SK-N-SH (cell line): ENCODE results near the gene FAM76A. TPM values are rescaled to one million over a fixed set of nuclear protein-coding genes. Genes with fewer than 3 reads are reported as not detected.

Experiments used
- CTCF ChIA-PET: fragments of 300-600, 350-600 bp; formaldehyde crosslinking; extraction: SDS; loops from one replicate; lab custom pipeline; 2021; lab: Yijun Ruan, JAX
- POLR2A ChIA-PET: fragments of 350-600 bp; sonication (Branson Sonifier 250); formaldehyde crosslinking; extraction: SDS; loops from one replicate; lab custom pipeline; 2020; ENCODE audit warnings: antibody characterized with exemption, inconsistent platforms; lab: Yijun Ruan, JAX
- DNase-seq: peaks from one replicate; pipeline ENCODE4 v3.0.0; 2012
- H2AFZ ChIP-seq: fragments of 200-600 bp; sonication (generic); 2 replicates; pipeline ENCODE4 v1.8.1; 2016; ENCODE audit warnings: antibody characterized with exemption, mild to moderate bottlenecking, low read depth
- H3F3A ChIP-seq: fragments of 200-600 bp; sonication (generic); replicated peaks from 2 replicates; pipeline ENCODE3; 2016; ENCODE audit warnings: antibody characterized with exemption, mild to moderate bottlenecking; ENCODE audit not compliant: insufficient read depth
- H3K27ac ChIP-seq, 2 experiments: fragments of 200-500 bp in 1 of 2; fragments of 200-600 bp in 1 of 2; sonication (Bioruptor generic) in 1 of 2; sonication (generic), shearing (Covaris generic) in 1 of 2; 2 replicates each; pipeline versions ENCODE4 v1.5.1 to v1.6.1; 2014 to 2016; ENCODE audit warnings: low read depth in 2 of 2, inconsistent platforms in 1 of 2, low read length in 1 of 2, mild to moderate bottlenecking in 1 of 2, mixed read lengths in 1 of 2
- H3K27me3 ChIP-seq: fragments of 200-600 bp; sonication (generic), shearing (Covaris generic); 2 replicates; pipeline ENCODE4 v1.6.1; 2016; ENCODE audit warnings: mixed run types; ENCODE audit not compliant: insufficient read depth
- H3K36me3 ChIP-seq, 2 experiments: fragments of 200-500 bp in 1 of 2; fragments of 200-600 bp in 1 of 2; sonication (Bioruptor generic) in 1 of 2; sonication (generic) in 1 of 2; replicated peaks in 1 of 2; 2 replicates each; pipeline versions ENCODE3 to v1.5.1; 2014 to 2016; ENCODE audit warnings: low read length in 1 of 2, mild to moderate bottlenecking in 1 of 2; ENCODE audit not compliant: insufficient read depth in 2 of 2, control insufficient read depth in 1 of 2
- H3K4me1 ChIP-seq, 2 experiments: fragments of 200-500 bp in 1 of 2; fragments of 200-600 bp in 1 of 2; sonication (Bioruptor generic) in 1 of 2; sonication (generic), shearing (Covaris generic) in 1 of 2; 2 replicates each; pipeline versions ENCODE4 v1.5.1 to v1.6.1; 2014 to 2016; ENCODE audit warnings: low read depth in 1 of 2, low read length in 1 of 2, mixed run types in 1 of 2; ENCODE audit not compliant: insufficient read depth in 2 of 2, control insufficient read depth in 1 of 2
- H3K4me2 ChIP-seq: fragments of 200-600 bp; sonication (generic), shearing (Covaris generic); 2 replicates; pipeline ENCODE4 v1.6.1; 2017; ENCODE audit warnings: mixed run types
- H3K4me3 ChIP-seq, 2 experiments: fragments of 200-500 bp in 1 of 2; fragments of 200-600 bp in 1 of 2; sonication (Bioruptor generic) in 1 of 2; sonication (generic), shearing (Covaris generic) in 1 of 2; 2 replicates each; pipeline versions ENCODE4 v1.5.1 to v1.8.1; 2014 to 2016; ENCODE audit warnings: low read depth in 2 of 2, inconsistent platforms in 1 of 2, low read length in 1 of 2, mild to moderate bottlenecking in 1 of 2, mixed read lengths in 1 of 2, moderate library complexity in 1 of 2
- H3K79me2 ChIP-seq: fragments of 200-600 bp; sonication (generic); 2 replicates; pipeline ENCODE4 v1.8.1; 2017; ENCODE audit warnings: mild to moderate bottlenecking; ENCODE audit not compliant: insufficient read depth
- H3K9ac ChIP-seq: fragments of 200-600 bp; sonication (generic); 2 replicates; pipeline ENCODE4 v1.6.1; 2017; ENCODE audit warnings: mixed run types
- H3K9me2 ChIP-seq: fragments of 200-600 bp; sonication (generic); 2 replicates; pipeline ENCODE4 v1.6.1; 2017; ENCODE audit warnings: mixed run types
- H3K9me3 ChIP-seq: fragments of 200-600 bp; sonication (generic); 2 replicates; pipeline ENCODE4 v1.6.1; 2017; ENCODE audit warnings: mixed run types, mild to moderate bottlenecking, moderate library complexity
- H4K20me1 ChIP-seq: fragments of 200-600 bp; sonication (generic); 2 replicates; pipeline ENCODE4 v1.6.1; 2017; ENCODE audit warnings: mild to moderate bottlenecking, mixed run types; ENCODE audit not compliant: insufficient read depth
- CHD2 ChIP-seq: fragments of 150-350 bp; IDR thresholded peaks from 2 replicates; pipeline ENCODE4 v1.6.1; 2018; ENCODE audit warnings: low read length; ENCODE audit not compliant: partially characterized antibody
- CTCF ChIP-seq: fragments of 200-600 bp; sonication (generic); IDR thresholded peaks from 2 replicates; pipeline ENCODE4 v1.6.1; 2017; ENCODE audit warnings: antibody characterized with exemption, mild to moderate bottlenecking, moderate library complexity
- EZH2phosphoT487 ChIP-seq: fragments of 200-600 bp; sonication (generic); IDR thresholded peaks from 2 replicates; pipeline ENCODE4 v1.6.1; 2017; ENCODE audit warnings: low read depth, mixed run types, mild to moderate bottlenecking, antibody characterized with exemption, moderate library complexity, borderline replicate concordance
- FOXJ3 ChIP-seq: sonication (generic); formaldehyde crosslinking; IDR thresholded peaks from 2 replicates; pipeline ENCODE4 v1.5.1; 2020; ENCODE audit warnings: mild to moderate bottlenecking, missing genetic modification reagents
- JUND ChIP-seq: IDR thresholded peaks from 2 replicates; pipeline ENCODE4 v1.4.0; 2012
- MAX ChIP-seq: IDR thresholded peaks from 2 replicates; pipeline ENCODE4 v1.4.0; 2012; ENCODE audit warnings: low read depth
- MEF2A ChIP-seq: IDR thresholded peaks from 2 replicates; pipeline ENCODE4 v1.4.0; 2012; ENCODE audit warnings: low read depth, borderline replicate concordance
- NFIC ChIP-seq: IDR thresholded peaks from 2 replicates; pipeline ENCODE4 v1.4.0; 2012; ENCODE audit warnings: borderline replicate concordance
- RCOR1 ChIP-seq: fragments of 150-350 bp; IDR thresholded peaks from 2 replicates; pipeline ENCODE4 v1.6.1; 2017; ENCODE audit warnings: antibody characterized with exemption, low read length
- REST ChIP-seq: IDR thresholded peaks from 2 replicates; pipeline ENCODE4 v1.6.1; 2012; ENCODE audit warnings: mild to moderate bottlenecking, low read depth, low read length, moderate library complexity
- RFX5 ChIP-seq: IDR thresholded peaks from 2 replicates; pipeline ENCODE4 v1.6.1; 2012; ENCODE audit warnings: mild to moderate bottlenecking, improper control_type of control experiment, low read length
- SMC3 ChIP-seq: IDR thresholded peaks from 2 replicates; pipeline ENCODE4 v1.6.1; 2012; ENCODE audit warnings: low read depth, low read length, improper control_type of control experiment
- TAF1 ChIP-seq: IDR thresholded peaks from 2 replicates; pipeline ENCODE4 v1.6.1; 2012; ENCODE audit warnings: low read depth, mild to moderate bottlenecking, low read length, moderate library complexity, borderline replicate concordance
- TEAD4 ChIP-seq: IDR thresholded peaks from 2 replicates; pipeline ENCODE4 v1.4.0; 2012; ENCODE audit warnings: mild to moderate bottlenecking, borderline replicate concordance; ENCODE audit not compliant: insufficient read depth
- USF2 ChIP-seq: fragments of 150-350 bp; IDR thresholded peaks from 2 replicates; pipeline ENCODE4 v1.6.1; 2017; ENCODE audit warnings: antibody characterized with exemption, low read length, low read depth, borderline replicate concordance
- WGBS: methylation state at CpG from one replicate; pipeline ENCODE4 v1.1.6; 2017; ENCODE audit warnings: low lambda C conversion rate; 5-methylcytosine and 5-hydroxymethylcytosine counted together
- polyA plus RNA-seq, 3 experiments: library from polyadenylated mRNA; depleted of rRNA; stranded (reverse); fragments of >200 nt; gene quantifications; 2 replicates each; pipeline ENCODE4 v1.2.3, GENCODE V29; 2012

Gene FAM76A
- polyA plus RNA-seq, 1 of the 3 experiments (the other 2 are of a cell fraction) = 2.9 TPM

- CTCF ChIA-PET = interaction anchor here (1.1 kb wide), 1 partner anchor 19 kb away, joined by 3 read pairs; no protein-coding TSS in a partner anchor
- POLR2A ChIA-PET = no interaction called here
These were observed 37.6 kb downstream of the FAM76A start for GRCh38 chr1:27763358-27763757.

GRCh38 chr1:27770293-27770830, 44.6 kb downstream of the FAM76A start:
- H3K9ac ChIP-seq = no peak overlapping the region
- CTCF ChIA-PET = interaction anchor here (1.4 to 1.9 kb wide), 2 partner anchors 10 to 45 kb away, joined by 7 to 9 read pairs; partner anchors contain the start of gene FAM76A
- TF ChIP-seq CHD2 (peak; percentile 44), JUND (no peak), RCOR1 (no peak), EZH2phosphoT487 (no peak), RFX5 (no peak), TAF1 (no peak), NFIC (no peak), USF2 (no peak), FOXJ3 (0 out of 2 replicates have a peak, but pooled peaks have one; percentile 19), MAX (no peak), REST (no peak)

More at GRCh38 chr1:27763358-27763757, 37.6 kb downstream of the FAM76A start:
- no peak overlapping the region for H2AFZ ChIP-seq
- TF ChIP-seq CTCF (no peak), TEAD4 (no peak), MAX (no peak), SMC3 (no peak), MEF2A (no peak)
- H3K4me1 ChIP-seq = peaks cover 0 to 15% of the 10 kb centered on the region in 2 experiments; a peak in 2 of 4 replicates
- H4K20me1 ChIP-seq = no peaks in the 10 kb centered on the region
- WGBS = 95% methylated on average over 4 of the region's 4 CpGs
- H3K79me2 ChIP-seq = no peaks in the 10 kb centered on the region
- H3K9ac ChIP-seq = no peak overlapping the region
- no peaks in the 10 kb centered on the region for H3K27me3 ChIP-seq
- peaks cover 0 to 23% of the 10 kb centered on the region in 2 experiments for H3K36me3 ChIP-seq
- H3K4me3 ChIP-seq = no peak overlapping the region
- no peak overlapping the region for H3K27ac ChIP-seq
- H3K4me2 ChIP-seq = no peak overlapping the region
- peaks cover 4% of the 10 kb centered on the region for H3F3A ChIP-seq
- no peaks in the 10 kb centered on the region for H3K9me3 ChIP-seq
- no peaks in the 10 kb centered on the region for H3K9me2 ChIP-seq
- no peak for DNase-seq

More at GRCh38 chr1:27770293-27770830, 44.6 kb downstream of the FAM76A start:
- Histone ChIP-seq H3K27me3 (no peaks in the 10 kb centered on the region), H3K4me3 (no peak overlapping the region), H3K36me3 (no peaks in the 10 kb centered on the region), H3K27ac (peak overlapping the region in 1 of 2 experiments; percentile 64; a peak in 2 of 4 replicates), H3K9me3 (no peaks in the 10 kb centered on the region), H3K9me2 (no peaks in the 10 kb centered on the region), H3K4me2 (no peak overlapping the region), H3K79me2 (peaks cover 22% of the 10 kb centered on the region), H3F3A (no peaks in the 10 kb centered on the region), H2AFZ (no peak overlapping the region), H4K20me1 (0 out of 2 replicates have a peak, but pooled peaks cover 7% of the 10 kb centered on the region), H3K4me1 (peaks cover 0 to 5% of the 10 kb centered on the region in 2 experiments; a peak in 2 of 4 replicates)
- POLR2A ChIA-PET = interaction anchor here (1.0 kb wide), 1 partner anchor 45 kb away, joined by 3 read pairs; no protein-coding TSS in a partner anchor
- WGBS = 40% methylated on average over 2 of the region's 2 CpGs
- no peak for DNase-seq
